ENCODE measurements around the gene GALNT18.

- TF ChIP-seq EZH2 (IDR thresholded peaks at IDR 0.05; ENCODE audit: low read depth, unreplicated experiment) (no peak), REST (IDR thresholded peaks at IDR 0.05; ENCODE audit: unreplicated experiment) (no peak), CTCF (conservative IDR thresholded peaks at IDR 0.05; ENCODE audit: low read depth in 2 of 2) (no peak), CREB1 (CRISPR knock-in tag; IDR thresholded peaks at IDR 0.05; ENCODE audit: low read depth) (no peak), JUNB (IDR thresholded peaks at IDR 0.05; ENCODE audit: unreplicated experiment) (no peak), POLR2AphosphoS5 (IDR thresholded peaks at IDR 0.05; ENCODE audit: low read depth) (no peak), EZH2phosphoT487 (IDR thresholded peaks at IDR 0.05; ENCODE audit: unreplicated experiment) (no peak), NANOG (IDR thresholded peaks at IDR 0.05; ENCODE audit: borderline replicate concordance) (no peak)
Measured at GRCh38 chr11:11390068-11390771, 231.6 kb downstream of the GALNT18 start.
